GM06990 (cell line): ENCODE data around the gene AMMECR1.

Experiments
- DNase-seq: peaks from one replicate; pipeline ENCODE4 v3.0.0-alpha.2; 2011; ENCODE audit not compliant: insufficient read length; ENCODE audit errors: extremely low read depth
- H3K27me3 ChIP-seq: replicated peaks from 2 replicates; pipeline ENCODE4 v1.6.0; 2011; ENCODE audit warnings: low read length; ENCODE audit not compliant: control insufficient read depth, insufficient read depth
- H3K36me3 ChIP-seq: 2 replicates; pipeline ENCODE4 v1.5.1; 2011; ENCODE audit warnings: low read length; ENCODE audit not compliant: control insufficient read depth, insufficient read depth
- H3K4me3 ChIP-seq: replicated peaks from 2 replicates; pipeline ENCODE4 v1.5.1; 2011; ENCODE audit warnings: low read depth, mild to moderate bottlenecking, control low read depth, low read length
- CTCF ChIP-seq: IDR thresholded peaks from 2 replicates; pipeline ENCODE4 v1.5.1; 2011; ENCODE audit warnings: low read length, control low read depth, mild to moderate bottlenecking, inconsistent platforms; ENCODE audit not compliant: insufficient read depth, poor library complexity, severe bottlenecking

AMMECR1 gene

DNA sequence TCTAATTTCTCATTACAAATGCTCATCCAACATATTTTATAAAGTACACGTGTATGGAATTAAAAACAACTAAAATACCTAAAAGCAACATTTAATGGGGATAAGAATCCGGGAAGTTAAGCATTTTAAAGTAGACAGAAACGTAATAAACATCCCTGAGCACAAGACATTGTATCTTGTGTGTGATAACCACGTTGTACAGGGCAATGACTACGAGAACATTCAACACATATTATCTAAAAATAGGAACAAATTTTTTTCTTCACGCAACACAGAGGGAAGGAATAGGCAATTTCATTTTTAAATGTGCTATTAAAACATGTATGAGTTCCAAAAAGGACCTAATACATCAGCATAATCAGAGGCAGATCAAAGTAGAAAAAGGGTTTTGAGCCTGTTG lies 49.5 kb downstream of the AMMECR1 start:
- no peak for DNase-seq

GRCh38 chrX:110267874-110268273 lies 50.0 kb downstream of the AMMECR1 start:
- Histone ChIP-seq H3K36me3 (no peaks in the 10 kb centered on the region), H3K27me3 (no peaks in the 10 kb centered on the region), H3K4me3 (no peak overlapping the region)
- no peak for TF ChIP-seq CTCF
- no peak for DNase-seq

More for the DNA sequence above, 49.5 kb downstream of the AMMECR1 start:
- no peaks in the 10 kb centered on the region for H3K27me3 ChIP-seq
- TF ChIP-seq CTCF, result no peak
- no peak overlapping the region for H3K4me3 ChIP-seq
- H3K36me3 ChIP-seq, result no peaks in the 10 kb centered on the region

DNA sequence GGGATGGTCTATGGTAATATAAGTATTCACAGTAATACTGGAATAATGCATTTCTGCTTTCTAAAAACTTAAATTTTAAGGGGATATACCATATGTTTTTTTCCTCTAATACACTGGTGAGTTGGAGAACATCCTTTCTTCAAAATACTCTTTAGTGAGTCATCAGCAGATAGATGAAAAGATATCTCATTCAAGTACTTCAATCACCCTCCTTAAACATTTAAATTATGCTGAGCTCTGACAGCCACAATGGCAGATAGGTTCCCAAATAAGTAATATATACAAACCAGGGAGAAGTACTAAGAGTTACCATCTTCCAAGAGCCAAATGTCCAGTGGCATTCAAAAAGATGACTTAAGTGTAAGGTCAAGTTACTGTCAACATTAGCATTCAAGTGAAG lies 52.2 kb downstream of the AMMECR1 start:
- no peaks in the 10 kb centered on the region for H3K27me3 ChIP-seq
- no peak overlapping the region for H3K4me3 ChIP-seq
- H3K36me3 ChIP-seq, result no peaks in the 10 kb centered on the region
- TF ChIP-seq CTCF, result no peak
- no peak for DNase-seq

DNA sequence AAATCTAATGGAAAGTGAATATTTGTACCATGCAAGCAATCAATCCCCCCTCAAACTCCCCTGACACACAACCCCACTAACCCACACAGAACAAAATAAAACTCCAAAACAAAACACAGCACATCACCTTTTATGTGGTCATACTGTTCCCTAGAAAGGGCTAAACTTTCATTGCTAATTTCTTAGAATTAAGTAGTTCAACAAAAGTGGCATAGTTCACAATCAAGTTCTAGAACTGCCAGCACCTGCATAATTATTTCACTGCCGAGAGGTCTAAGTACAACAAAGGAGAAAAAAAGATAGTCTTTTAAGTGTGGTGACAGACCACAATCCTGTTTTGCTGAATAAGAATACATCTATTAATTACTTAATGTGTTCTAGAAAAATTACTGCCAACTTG lies 58.8 kb downstream of the AMMECR1 start:
- TF ChIP-seq CTCF, result no peak
- Histone ChIP-seq H3K4me3 (no peak overlapping the region), H3K27me3 (no peaks in the 10 kb centered on the region), H3K36me3 (no peaks in the 10 kb centered on the region)
- no peak for DNase-seq

DNA sequence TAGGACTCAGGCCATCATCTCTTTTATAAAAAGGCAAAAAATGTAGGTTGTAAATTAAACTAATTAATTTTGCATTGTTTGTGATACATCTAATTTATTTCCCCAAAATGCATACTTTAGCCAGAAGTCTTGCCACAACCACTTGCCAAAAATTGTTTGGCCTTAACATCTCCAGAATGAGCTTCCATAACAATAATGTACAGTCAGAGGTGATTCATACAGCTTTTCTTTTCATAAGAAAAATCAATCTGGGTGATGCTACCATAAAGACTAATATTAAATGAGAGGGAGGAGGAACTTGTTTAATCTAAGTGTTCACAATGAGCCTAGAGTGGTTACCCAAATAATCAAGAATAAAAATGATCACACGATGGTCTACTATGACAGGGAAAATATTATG lies 59.3 kb downstream of the AMMECR1 start:
- Histone ChIP-seq H3K36me3 (no peaks in the 10 kb centered on the region), H3K4me3 (no peak overlapping the region), H3K27me3 (no peaks in the 10 kb centered on the region)
- DNase-seq, result no peak
- no peak for TF ChIP-seq CTCF

DNA sequence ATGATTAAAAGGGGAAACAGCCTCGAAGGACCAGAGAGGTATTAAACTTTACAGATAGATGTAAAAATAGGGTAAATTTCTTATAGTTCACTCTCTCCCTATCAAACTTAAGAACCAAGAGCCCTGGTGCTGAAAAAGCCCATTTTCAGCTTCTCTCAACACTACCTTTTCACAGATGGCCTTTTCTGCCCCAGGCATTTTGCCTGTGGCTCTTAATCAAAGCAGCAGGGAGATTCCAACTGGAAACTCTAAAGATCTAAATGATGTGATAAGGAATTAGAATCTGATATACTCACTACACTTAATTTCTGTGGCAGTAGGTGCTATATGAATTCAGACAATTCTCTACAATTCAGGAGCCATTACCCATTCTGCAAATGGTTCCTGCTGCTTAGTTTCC lies 60.0 kb downstream of the AMMECR1 start:
- no peak for TF ChIP-seq CTCF
- no peak overlapping the region for H3K4me3 ChIP-seq
- DNase-seq, result no peak
- no peaks in the 10 kb centered on the region for H3K27me3 ChIP-seq
- H3K36me3 ChIP-seq, result no peaks in the 10 kb centered on the region
